GM13976 (cell line): ENCODE data around the gene SMARCA4.
A peak's percentile ranks its signal among the peaks of the same experiment; 100 is the strongest.
"Not testable (repeated sequence)": the region's sequence is repeated elsewhere in the genome, so short reads cannot be mapped to it uniquely, and the experiment has no call there.

Experiments used
- DNase-seq: peaks from one replicate; pipeline ENCODE4 v3.0.0; 2012; ENCODE audit warnings: low spot score
- CTCF ChIP-seq: IDR thresholded peaks from 2 replicates; pipeline ENCODE4 v1.5.1; 2012; ENCODE audit warnings: borderline replicate concordance, mild to moderate bottlenecking; ENCODE audit not compliant: insufficient read depth; ENCODE audit errors: extremely low read depth, missing control alignments, control extremely low read depth
- in situ Hi-C: fragments of 300-500 bp; cut with MboI; formaldehyde crosslinking; loops from one replicate; pipeline ENCODE4 v1.12.0; 2022; ENCODE audit warnings: low sequenced_read_pairs, mixed read lengths, inconsistent platforms; ENCODE audit not compliant: unreplicated experiment

Gene SMARCA4

GRCh38 chr19:11090997-11091702, 130.3 kb downstream of the SMARCA4 start:
- DNase-seq = no peak
- no peak for TF ChIP-seq CTCF
- in situ Hi-C loops = no loop called here

GRCh38 chr19:11091703-11092153, 130.9 kb downstream of the SMARCA4 start:
- in situ Hi-C loops = no loop called here
- TF ChIP-seq CTCF = no peak
- DNase-seq = no peak

GRCh38 chr19:11092181-11092538, 131.3 kb downstream of the SMARCA4 start:
- in situ Hi-C loops = no loop called here
- no peak for TF ChIP-seq CTCF
- DNase-seq = no peak

- DNase-seq = no peak
- in situ Hi-C loops = no loop called here
- no peak for TF ChIP-seq CTCF
Observed at GRCh38 chr19:11093689-11094238, 132.9 kb downstream of the SMARCA4 start.

GRCh38 chr19:11094520-11094894, 133.7 kb downstream of the SMARCA4 start:
- no peak for DNase-seq
- no peak for TF ChIP-seq CTCF
- in situ Hi-C loops = no loop called here

- in situ Hi-C loops = no loop called here
- no peak for TF ChIP-seq CTCF
- peak; percentile 54 for DNase-seq
Observed at GRCh38 chr19:11096210-11096841, 135.5 kb downstream of the SMARCA4 start.

GRCh38 chr19:11097367-11097766, 136.5 kb downstream of the SMARCA4 start:
- DNase-seq, in situ Hi-C loops: not testable (repeated sequence)
